ENCODE results near the gene B3GALT5. TPM values are rescaled to one million over a fixed set of nuclear protein-coding genes. Genes with fewer than 3 reads are reported as not detected.

Gene B3GALT5
- total RNA-seq, 1 donor from 2014 or later: 1.9 TPM

GRCh38 chr21:39599191-39599970 lies 13.4 kb upstream of the B3GALT5 start:
- no peaks in the 10 kb centered on the region for H3K36me3 Mint-ChIP-seq (ENCODE audit: low read depth)
- no peak for DNase-seq (ENCODE audit: low read depth, low spot score)
- peaks cover 22% of the 10 kb centered on the region for H3K4me1 Mint-ChIP-seq
- H3K9me3 Mint-ChIP-seq: no peaks in the 10 kb centered on the region
- no peaks in the 10 kb centered on the region for H3K27me3 Mint-ChIP-seq (ENCODE audit: low read depth)
- no peak overlapping the region for H3K4me3 Mint-ChIP-seq
- TF ChIP-seq, protein P1, sequence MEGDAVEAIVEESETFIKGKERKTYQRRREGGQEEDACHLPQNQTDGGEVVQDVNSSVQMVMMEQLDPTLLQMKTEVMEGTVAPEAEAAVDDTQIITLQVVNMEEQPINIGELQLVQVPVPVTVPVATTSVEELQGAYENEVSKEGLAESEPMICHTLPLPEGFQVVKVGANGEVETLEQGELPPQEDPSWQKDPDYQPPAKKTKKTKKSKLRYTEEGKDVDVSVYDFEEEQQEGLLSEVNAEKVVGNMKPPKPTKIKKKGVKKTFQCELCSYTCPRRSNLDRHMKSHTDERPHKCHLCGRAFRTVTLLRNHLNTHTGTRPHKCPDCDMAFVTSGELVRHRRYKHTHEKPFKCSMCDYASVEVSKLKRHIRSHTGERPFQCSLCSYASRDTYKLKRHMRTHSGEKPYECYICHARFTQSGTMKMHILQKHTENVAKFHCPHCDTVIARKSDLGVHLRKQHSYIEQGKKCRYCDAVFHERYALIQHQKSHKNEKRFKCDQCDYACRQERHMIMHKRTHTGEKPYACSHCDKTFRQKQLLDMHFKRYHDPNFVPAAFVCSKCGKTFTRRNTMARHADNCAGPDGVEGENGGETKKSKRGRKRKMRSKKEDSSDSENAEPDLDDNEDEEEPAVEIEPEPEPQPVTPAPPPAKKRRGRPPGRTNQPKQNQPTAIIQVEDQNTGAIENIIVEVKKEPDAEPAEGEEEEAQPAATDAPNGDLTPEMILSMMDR (conservative IDR thresholded peaks at IDR 0.05): no peak
- no peak overlapping the region for H3K27ac Mint-ChIP-seq (ENCODE audit: unreplicated experiment)

DNA sequence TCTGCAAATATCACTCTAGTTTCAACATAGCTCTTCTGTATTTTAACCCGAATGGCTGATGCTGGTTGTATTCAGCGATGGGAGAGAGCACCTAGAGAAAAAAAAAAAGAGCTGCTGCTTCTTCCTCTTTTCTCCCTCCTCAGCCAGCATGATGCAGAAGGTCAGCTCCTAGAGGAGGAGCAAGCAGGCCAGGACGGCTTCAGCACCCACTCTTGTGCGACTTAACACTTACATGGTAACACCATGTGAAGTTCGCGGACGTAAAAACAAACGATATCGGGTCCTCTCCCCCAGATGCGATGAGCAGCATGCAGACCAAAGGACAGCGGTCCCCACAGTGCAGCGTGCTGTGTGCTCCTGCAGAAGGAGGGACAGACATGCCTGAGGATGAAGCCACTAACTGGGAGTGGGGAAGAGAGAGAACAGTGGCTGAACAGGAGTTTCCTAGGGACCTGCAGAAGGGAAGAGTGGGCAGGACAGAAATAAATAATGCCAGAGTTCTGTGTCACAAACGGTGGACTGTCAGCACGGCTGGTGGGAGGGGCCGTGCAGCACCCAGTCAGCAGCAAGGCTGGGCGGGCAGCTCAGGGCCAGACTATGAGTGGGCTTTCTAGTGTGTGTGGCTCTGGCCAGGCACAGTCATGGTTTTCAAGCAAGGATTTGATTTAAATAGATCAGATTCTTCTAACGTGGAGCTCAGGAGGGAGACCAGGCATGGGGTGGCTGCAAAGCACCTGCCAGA lies 11.4 kb upstream of the B3GALT5 start:
- H3K4me1 Mint-ChIP-seq: peaks cover 22% of the 10 kb centered on the region
- H3K27me3 Mint-ChIP-seq (ENCODE audit: low read depth): no peaks in the 10 kb centered on the region
- no peaks in the 10 kb centered on the region for H3K9me3 Mint-ChIP-seq
- TF ChIP-seq, protein P1 (conservative IDR thresholded peaks at IDR 0.05): no peak
- no peaks in the 10 kb centered on the region for H3K36me3 Mint-ChIP-seq (ENCODE audit: low read depth)
- DNase-seq (ENCODE audit: low read depth, low spot score): no peak
- peak overlapping the region; percentile 54 for H3K27ac Mint-ChIP-seq (ENCODE audit: unreplicated experiment)
- no peak overlapping the region for H3K4me3 Mint-ChIP-seq

DNA sequence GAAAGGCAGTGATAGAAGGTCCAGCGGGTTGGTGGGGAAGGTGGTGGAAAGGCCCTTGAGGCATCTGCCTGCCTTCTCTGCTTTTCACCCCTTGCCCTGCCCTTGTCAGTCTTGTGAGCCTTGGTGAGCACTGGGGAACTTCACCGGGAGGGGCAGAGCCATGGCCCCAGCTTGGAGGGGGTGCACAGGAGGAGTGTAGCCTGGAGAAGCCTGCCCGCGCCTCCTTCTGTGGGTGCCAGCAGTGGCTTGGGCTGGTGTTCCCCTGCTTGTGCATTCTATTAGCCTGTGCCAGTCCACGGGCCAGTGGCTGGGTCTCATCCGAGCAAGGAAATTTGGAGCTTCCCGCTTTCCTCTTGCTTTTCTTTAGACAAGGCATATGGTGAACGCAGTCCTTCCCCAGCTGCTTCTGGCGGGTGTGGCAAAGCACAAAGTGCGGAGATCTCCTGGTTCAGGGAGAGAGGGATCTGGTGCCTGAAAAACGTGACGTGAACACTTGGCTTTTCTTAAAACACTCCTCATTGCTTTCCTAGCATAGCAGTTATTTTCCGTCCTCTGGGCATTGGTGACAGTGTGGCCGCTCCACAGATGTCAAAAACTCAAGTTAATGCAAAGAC lies 10.6 kb upstream of the B3GALT5 start:
- TF ChIP-seq, protein P1 (conservative IDR thresholded peaks at IDR 0.05): no peak
- no peaks in the 10 kb centered on the region for H3K36me3 Mint-ChIP-seq (ENCODE audit: low read depth)

GRCh38 chr21:39602793-39603192 lies 9.9 kb upstream of the B3GALT5 start:
- TF ChIP-seq, protein P1 (conservative IDR thresholded peaks at IDR 0.05): no peak
- no peak for DNase-seq (ENCODE audit: low read depth, low spot score)
- Mint-ChIP-seq H3K36me3 (ENCODE audit: low read depth) (no peaks in the 10 kb centered on the region), H3K27ac (ENCODE audit: unreplicated experiment) (no peak overlapping the region), H3K27me3 (ENCODE audit: low read depth) (no peaks in the 10 kb centered on the region), H3K9me3 (no peaks in the 10 kb centered on the region), H3K4me1 (peaks cover 22% of the 10 kb centered on the region), H3K4me3 (no peak overlapping the region)

More for the DNA sequence above, 10.6 kb upstream of the B3GALT5 start:
- peaks cover 22% of the 10 kb centered on the region for H3K4me1 Mint-ChIP-seq
- H3K4me3 Mint-ChIP-seq: no peak overlapping the region
- H3K9me3 Mint-ChIP-seq: no peaks in the 10 kb centered on the region
- H3K27ac Mint-ChIP-seq (ENCODE audit: unreplicated experiment): no peak overlapping the region
- H3K27me3 Mint-ChIP-seq (ENCODE audit: low read depth): no peaks in the 10 kb centered on the region
- DNase-seq (ENCODE audit: low read depth, low spot score): no peak

GRCh38 chr21:39604951-39605350 lies 7.8 kb upstream of the B3GALT5 start:
- H3K4me3 Mint-ChIP-seq: no peak overlapping the region
- peaks cover 14% of the 10 kb centered on the region for H3K4me1 Mint-ChIP-seq
- DNase-seq (ENCODE audit: low read depth, low spot score): no peak
- no peaks in the 10 kb centered on the region for H3K9me3 Mint-ChIP-seq
- TF ChIP-seq, protein P1 (conservative IDR thresholded peaks at IDR 0.05): no peak
- no peak overlapping the region for H3K27ac Mint-ChIP-seq (ENCODE audit: unreplicated experiment)
- H3K36me3 Mint-ChIP-seq (ENCODE audit: low read depth): no peaks in the 10 kb centered on the region
- no peaks in the 10 kb centered on the region for H3K27me3 Mint-ChIP-seq (ENCODE audit: low read depth)
